Smooth muscle cell (in vitro differentiated cells): ENCODE measurements around the gene CCSER1. TPM values are rescaled to one million over a fixed set of nuclear protein-coding genes. Genes with fewer than 3 reads are reported as not detected.

Experiments used
- DNase-seq: peaks from one replicate; lab custom pipeline; 2025; ENCODE audit not compliant: unreplicated experiment; lab: John Stamatoyannopoulos, UW
- H2AFZ ChIP-seq: fragments of 200-600 bp; sonication (generic); 2 replicates; pipeline ENCODE4 v1.6.0; 2016; ENCODE audit warnings: antibody characterized with exemption, low read depth, mild to moderate bottlenecking
- H3F3A ChIP-seq: fragments of 200-600 bp; sonication (generic); 2 replicates; pipeline ENCODE4 v1.6.0; 2017; ENCODE audit warnings: antibody characterized with exemption, low read depth
- H3K27ac ChIP-seq: fragments of 200-600 bp; sonication (generic); 2 replicates; pipeline ENCODE4 v1.5.1; 2016; ENCODE audit warnings: low read depth, mild to moderate bottlenecking
- H3K27me3 ChIP-seq: fragments of 200-600 bp; sonication (generic); 2 replicates; pipeline ENCODE4 v1.6.1; 2016; ENCODE audit warnings: low read depth, mild to moderate bottlenecking
- H3K36me3 ChIP-seq: fragments of 200-600 bp; sonication (generic); 2 replicates; pipeline ENCODE4 v1.5.1; 2016; ENCODE audit warnings: low read depth
- H3K4me1 ChIP-seq: fragments of 200-600 bp; sonication (generic); 2 replicates; pipeline ENCODE4 v1.5.1; 2016; ENCODE audit warnings: low read depth
- H3K4me2 ChIP-seq: fragments of 200-600 bp; sonication (generic); 2 replicates; pipeline ENCODE4 v1.6.0; 2016; ENCODE audit warnings: mild to moderate bottlenecking
- H3K4me3 ChIP-seq: fragments of 200-600 bp; sonication (generic); 2 replicates; pipeline ENCODE4 v1.5.1; 2016; ENCODE audit warnings: mild to moderate bottlenecking
- H3K79me2 ChIP-seq: fragments of 200-600 bp; sonication (generic); 2 replicates; pipeline ENCODE4 v1.6.0; 2016; ENCODE audit warnings: low read depth, mild to moderate bottlenecking
- H3K9ac ChIP-seq: fragments of 200-600 bp; sonication (generic); 2 replicates; pipeline ENCODE4 v1.6.0; 2016; ENCODE audit warnings: low read depth
- H3K9me3 ChIP-seq: fragments of 200-600 bp; sonication (generic); replicated peaks from 2 replicates; pipeline ENCODE4 v1.5.1; 2016; ENCODE audit warnings: low read depth
- H4K20me1 ChIP-seq: fragments of 200-600 bp; sonication (generic); 2 replicates; pipeline ENCODE4 v1.6.0; 2016; ENCODE audit warnings: low read depth
- CTCF ChIP-seq: fragments of 200-600 bp; sonication (generic); IDR thresholded peaks from 2 replicates; pipeline ENCODE4 v1.5.1; 2017; ENCODE audit warnings: borderline replicate concordance, mild to moderate bottlenecking, antibody characterized with exemption; ENCODE audit not compliant: insufficient read depth, poor library complexity, severe bottlenecking
- WGBS: methylation state at CpG from one replicate; pipeline ENCODE4 v1.1.7; 2016; ENCODE audit warnings: low lambda C conversion rate; 5-methylcytosine and 5-hydroxymethylcytosine counted together
- polyA plus RNA-seq: library from polyadenylated mRNA; unstranded; fragments of >200 nt; fragmentation: Nextera tagmentation; extraction: Ambion mirVana; gene quantifications from 2 replicates; pipeline ENCODE4 v1.2.1, GENCODE V29; 2016
- total RNA-seq: library from RNA; depleted of rRNA; stranded (reverse); fragments of >200 nt; gene quantifications from 2 replicates; pipeline ENCODE4 v1.2.3, GENCODE V29; 2014

The CCSER1 gene
- total and polyA plus RNA-seq, 2 experiments from 2014 or later: 0.76 TPM; not detected in 1

GRCh38 chr4:90840291-90840690 lies 713.1 kb downstream of the CCSER1 start:
- 97% methylated on average over 3 of the region's 3 CpGs for WGBS

GRCh38 chr4:90840828-90841227 lies 713.6 kb downstream of the CCSER1 start:
- H3K9ac ChIP-seq: no peak overlapping the region
- no peaks in the 10 kb centered on the region for H4K20me1 ChIP-seq
- no peaks in the 10 kb centered on the region for H3K79me2 ChIP-seq
- no peaks in the 10 kb centered on the region for H3F3A ChIP-seq
- DNase-seq: no peak
- H3K4me3 ChIP-seq: no peak overlapping the region
- no peaks in the 10 kb centered on the region for H3K9me3 ChIP-seq
- no peak overlapping the region for H3K27ac ChIP-seq
- no peak for TF ChIP-seq CTCF
- H3K27me3 ChIP-seq: no peaks in the 10 kb centered on the region
- no peak overlapping the region for H3K4me2 ChIP-seq
- no peaks in the 10 kb centered on the region for H3K4me1 ChIP-seq
- no peak overlapping the region for H2AFZ ChIP-seq
- H3K36me3 ChIP-seq: no peaks in the 10 kb centered on the region

More at GRCh38 chr4:90840291-90840690, 713.1 kb downstream of the CCSER1 start:
- no peak for DNase-seq
- Histone ChIP-seq H3K27me3 (no peaks in the 10 kb centered on the region), H4K20me1 (no peaks in the 10 kb centered on the region), H3K9ac (no peak overlapping the region), H3K4me2 (no peak overlapping the region), H3K4me1 (no peaks in the 10 kb centered on the region), H3K79me2 (no peaks in the 10 kb centered on the region), H2AFZ (no peak overlapping the region), H3K36me3 (no peaks in the 10 kb centered on the region), H3F3A (no peaks in the 10 kb centered on the region), H3K4me3 (no peak overlapping the region), H3K9me3 (no peaks in the 10 kb centered on the region), H3K27ac (no peak overlapping the region)
- TF ChIP-seq CTCF: no peak

- Histone ChIP-seq H3K9me3 (no peaks in the 10 kb centered on the region), H3K79me2 (no peaks in the 10 kb centered on the region), H3K9ac (no peak overlapping the region), H3K27ac (no peak overlapping the region), H3F3A (no peaks in the 10 kb centered on the region), H4K20me1 (no peaks in the 10 kb centered on the region), H3K27me3 (no peaks in the 10 kb centered on the region), H3K4me3 (no peak overlapping the region), H3K4me1 (no peaks in the 10 kb centered on the region), H3K36me3 (no peaks in the 10 kb centered on the region), H3K4me2 (no peak overlapping the region), H2AFZ (no peak overlapping the region)
- 77% methylated on average over 1 of the region's 1 CpG for WGBS
- DNase-seq: no peak
- no peak for TF ChIP-seq CTCF
These were observed 714.5 kb downstream of the CCSER1 start for GRCh38 chr4:90841676-90842075.

GRCh38 chr4:90842960-90843359 lies 715.8 kb downstream of the CCSER1 start:
- no peaks in the 10 kb centered on the region for H3K36me3 ChIP-seq
- DNase-seq: no peak
- no peak overlapping the region for H3K4me3 ChIP-seq
- H3K9me3 ChIP-seq: no peaks in the 10 kb centered on the region
- H3K4me2 ChIP-seq: no peak overlapping the region
- 67% methylated on average over 2 of the region's 2 CpGs for WGBS
- H3F3A ChIP-seq: no peaks in the 10 kb centered on the region
- H3K27me3 ChIP-seq: no peaks in the 10 kb centered on the region
- H3K4me1 ChIP-seq: no peaks in the 10 kb centered on the region
- no peaks in the 10 kb centered on the region for H3K79me2 ChIP-seq
- H4K20me1 ChIP-seq: no peaks in the 10 kb centered on the region
- TF ChIP-seq CTCF: no peak
- no peak overlapping the region for H3K27ac ChIP-seq
- H2AFZ ChIP-seq: no peak overlapping the region
- H3K9ac ChIP-seq: no peak overlapping the region
